K562 (cell line): Measurements from ENCODE around the gene FN1. TPM values are rescaled to one million over a fixed set of nuclear protein-coding genes. Genes with fewer than 3 reads are reported as not detected.

Experiments
- ATAC-seq: fragments of 200-7000 bp; cut with Tn5 transposase; 3 replicates; pipeline ENCODE4 v1.9.1; 2020; ENCODE audit warnings: moderate library complexity
- BruUV-seq: library from RNA; stranded (reverse); fragments of 400-500 nt; replicated peaks from 2 replicates; lab custom pipeline; 2021; lab: Mats Ljungman, UMichigan
- CTCF ChIA-PET: fragments of 300-600 bp; formaldehyde crosslinking; extraction: SDS; loops from one replicate; lab custom pipeline; 2021; ENCODE audit warnings: low intra/inter-chr PET ratio; lab: Yijun Ruan, JAX
- POLR2A ChIA-PET: fragments of 300-600, 350-650 bp; sonication (Branson Sonifier 250); formaldehyde crosslinking; extraction: SDS; loops from one replicate; lab custom pipeline; 2021; ENCODE audit warnings: antibody characterized with exemption, inconsistent platforms; lab: Yijun Ruan, JAX
- DNase-seq, 4 experiments: peaks; one replicate each; pipeline versions ENCODE4 v3.0.0 to v3.0.0-alpha.2; 2011 to 2018; ENCODE audit warnings: low spot score in 3 of 4, mixed read lengths in 3 of 4; ENCODE audit errors: extremely low read depth in 1 of 4
- FAIRE-seq: peaks from 2 replicates; lab custom pipeline; 2011; peaks lifted over from hg19 to GRCh38; lab: Jason Lieb, UNC
- H2AFZ ChIP-seq: 2 replicates; pipeline ENCODE4 v1.6.0; 2011; ENCODE audit warnings: low read depth, low read length, control low read depth, inconsistent platforms
- H3K27ac ChIP-seq: fragments of 200-600 bp; 3 replicates; pipeline ENCODE4 v1.8.0; 2011; ENCODE audit warnings: low read depth, mild to moderate bottlenecking, control low read depth, inconsistent platforms, low read length, moderate library complexity, mixed read lengths; ENCODE audit errors: extremely low read depth
- H3K27me3 ChIP-seq, 2 experiments: fragments of 300-600 bp in 1 of 2; 2 replicates in 1 of 2; 3 replicates in 1 of 2; pipeline versions ENCODE4 v1.6.0 to v1.8.0; 2011; ENCODE audit warnings: inconsistent platforms in 2 of 2, low read length in 2 of 2, mild to moderate bottlenecking in 1 of 2, mixed read lengths in 1 of 2, moderate library complexity in 1 of 2; ENCODE audit not compliant: control insufficient read depth in 2 of 2, insufficient read depth in 2 of 2
- H3K36me3 ChIP-seq: fragments of 300-600 bp; 3 replicates; pipeline ENCODE4 v1.8.0; 2011; ENCODE audit warnings: mild to moderate bottlenecking, low read length, inconsistent platforms; ENCODE audit not compliant: control insufficient read depth, insufficient read depth
- H3K4me1 ChIP-seq, 2 experiments: fragments of 200-600 bp in 1 of 2; replicated peaks in 1 of 2; 2 replicates in 1 of 2; 3 replicates in 1 of 2; pipeline versions ENCODE4 v1.5.1 to v1.8.0; 2011; ENCODE audit warnings: inconsistent platforms in 2 of 2, low read length in 2 of 2, mild to moderate bottlenecking in 1 of 2, mixed read lengths in 1 of 2, moderate library complexity in 1 of 2; ENCODE audit not compliant: control insufficient read depth in 2 of 2, insufficient read depth in 2 of 2
- H3K4me2 ChIP-seq: 2 replicates; pipeline ENCODE4 v1.6.1; 2011; ENCODE audit warnings: low read length, control low read depth, inconsistent platforms, mixed read lengths; ENCODE audit not compliant: insufficient read depth
- H3K4me3 ChIP-seq: fragments of 200-600 bp; sonication (generic), shearing (Covaris generic); 2 replicates; pipeline ENCODE4 v1.5.1; 2016; ENCODE audit warnings: control low read depth, inconsistent platforms
- H3K79me2 ChIP-seq: fragments of 200-600 bp; 3 replicates; pipeline ENCODE4 v1.8.0; 2011; ENCODE audit warnings: low read length, inconsistent platforms; ENCODE audit not compliant: control insufficient read depth, insufficient read depth
- H3K9ac ChIP-seq, 2 experiments: 2 replicates each; pipeline versions ENCODE4 v1.6.0 to v1.6.1; 2011; ENCODE audit warnings: low read depth in 2 of 2, low read length in 2 of 2, control low read depth in 1 of 2, inconsistent platforms in 1 of 2, mild to moderate bottlenecking in 1 of 2, mixed read lengths in 1 of 2; ENCODE audit not compliant: insufficient read depth in 1 of 2
- H3K9me1 ChIP-seq: one replicate; pipeline ENCODE4 v1.6.0; 2011; ENCODE audit warnings: inconsistent platforms, mild to moderate bottlenecking, low read length, moderate library complexity; ENCODE audit not compliant: control insufficient read depth, insufficient read depth
- H3K9me3 ChIP-seq: replicated peaks from 2 replicates; pipeline ENCODE4 v1.5.1; 2011; ENCODE audit warnings: low read depth, low read length, inconsistent platforms; ENCODE audit not compliant: control insufficient read depth, insufficient read depth
- H4K20me1 ChIP-seq: replicated peaks from 2 replicates; pipeline ENCODE4 v1.6.1; 2011; ENCODE audit warnings: low read length, inconsistent platforms, mixed read lengths; ENCODE audit not compliant: control insufficient read depth, insufficient read depth
- ARID3B ChIP-seq: fragments of 250-450 bp; sonication (Bioruptor Pico); IDR thresholded peaks from 2 replicates; pipeline ENCODE4 v1.4.0; 2020; ENCODE audit warnings: borderline replicate concordance
- CHD4 ChIP-seq: fragments of 200-600 bp; sonication (generic); IDR thresholded peaks from 3 replicates; pipeline ENCODE4 v1.6.1; 2012; ENCODE audit warnings: low read depth, mild to moderate bottlenecking, mixed read lengths, low read length, inconsistent platforms; ENCODE audit not compliant: insufficient read depth, insufficient replicate concordance, poor library complexity, severe bottlenecking
- POLR2H ChIP-seq: IDR thresholded peaks from 2 replicates; pipeline ENCODE4 v1.6.1; 2016; ENCODE audit warnings: missing genetic modification characterization, low read depth, mild to moderate bottlenecking, control low read depth, missing compliant biosample characterization, moderate library complexity
- SRSF3 ChIP-seq: fragments of 200-400 bp; formaldehyde crosslinking; IDR thresholded peaks from 2 replicates; pipeline ENCODE4 v1.6.1; 2016; ENCODE audit warnings: mild to moderate bottlenecking, low read length, moderate library complexity; ENCODE audit not compliant: insufficient read depth
- TGIF2 ChIP-seq: sonication (generic); formaldehyde crosslinking; IDR thresholded peaks from 2 replicates; pipeline ENCODE4 v1.8.1; 2022; ENCODE audit warnings: mild to moderate bottlenecking, missing genetic modification reagents, moderate library complexity
- ZNF274 ChIP-seq: IDR thresholded peaks from 2 replicates; pipeline ENCODE4 v1.6.1; 2011; ENCODE audit warnings: low read depth, mild to moderate bottlenecking, low read length, moderate library complexity, borderline replicate concordance
- WGBS: fragments of 100-300 bp; shearing (Covaris generic); methylation state at CpG from one replicate; pipeline ENCODE4 v1.1.6; 2016; ENCODE audit warnings: low coverage, mixed read lengths; ENCODE audit not compliant: insufficient coverage; ENCODE audit errors: missing lambda C conversion rate; 5-methylcytosine and 5-hydroxymethylcytosine counted together
- in situ Hi-C: fragments of 300-500 bp; cut with MboI; formaldehyde crosslinking; loops from 4 replicates; pipeline ENCODE4 v1.15.0; 2018; ENCODE audit warnings: inconsistent platforms, mixed read lengths
- intact Hi-C: fragments of 100-400 bp; cut with micrococcal nuclease; formaldehyde crosslinking; loops from 2 replicates; pipeline ENCODE4 v1.14.2; 2022
- polyA plus RNA-seq, 8 experiments: library from polyadenylated mRNA; depleted of rRNA in 4 of 8; stranded (reverse) in 5 of 8; unstranded in 3 of 8; fragments of >200 nt; fragmentation: Nextera tagmentation in 2 of 8; fragmentation: Illumina TruSeq in 1 of 8; extraction: Ambion mirVana in 2 of 8; extraction: Trizol in 1 of 8; gene quantifications; 2 replicates each; pipeline versions ENCODE4 v1.2.1 to v1.2.3, GENCODE V29; 2011 to 2014; ENCODE audit warnings: inconsistent platforms in 1 of 8, missing spikeins in 1 of 8
- total RNA-seq, 7 experiments: library from RNA; depleted of rRNA in 6 of 7; stranded (reverse); fragments of >200 nt in 6 of 7; fragmentation: Illumina TruSeq in 2 of 7; extraction: Trizol in 2 of 7; gene quantifications; 2 replicates each; pipeline versions ENCODE4 v1.2.1 to v1.2.3, GENCODE V29; 2011 to 2021; ENCODE audit warnings: low replicate concordance in 1 of 7
- TF ChIP-seq, protein P1 (sequence below): sonication (generic); formaldehyde crosslinking; IDR thresholded peaks from 2 replicates; pipeline ENCODE4 v1.8.1; 2023; ENCODE audit warnings: mild to moderate bottlenecking, missing genetic modification reagents

The FN1 gene
- total and polyA plus RNA-seq, 9 of the 15 experiments (the other 6 are each of a cell fraction or from before 2014, with no cell fraction given) = 7.4 to 19.1 (median 11.2) TPM

DNA sequence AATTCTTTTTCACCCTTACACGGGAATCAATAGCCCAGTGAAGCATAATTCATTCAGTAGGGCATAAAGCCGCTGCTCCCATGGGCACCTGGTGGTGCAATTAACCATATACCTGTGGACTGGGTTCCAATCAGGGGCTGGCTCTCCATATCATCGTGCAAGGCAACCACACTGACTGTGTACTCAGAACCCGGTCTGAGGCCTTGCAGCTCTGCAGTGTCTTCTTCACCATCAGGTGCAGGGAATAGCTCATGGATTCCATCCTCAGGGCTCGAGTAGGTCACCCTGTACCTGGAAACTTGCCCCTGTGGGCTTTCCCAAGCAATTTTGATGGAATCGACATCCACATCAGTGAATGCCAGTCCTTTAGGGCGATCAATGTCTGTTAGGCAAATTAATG lies 55.2 kb downstream of the FN1 start:
- no peaks in the 10 kb centered on the region for H4K20me1 ChIP-seq
- no TSS peak for BruUV-seq
- FAIRE-seq = no peak
- no peaks in the 10 kb centered on the region for H3K9me1 ChIP-seq
- ChIA-PET POLR2A (no interaction called here), CTCF (no interaction called here)
- H3K4me3 ChIP-seq = no peak overlapping the region
- H3K9ac ChIP-seq = no peak overlapping the region
- TF ChIP-seq SRSF3 (no peak), CHD4 (no peak), POLR2H (no peak), ZNF274 (no peak), ARID3B (CRISPR knock-in tag) (no peak), TGIF2 (CRISPR knock-in tag) (no peak)
- TF ChIP-seq, protein P1, sequence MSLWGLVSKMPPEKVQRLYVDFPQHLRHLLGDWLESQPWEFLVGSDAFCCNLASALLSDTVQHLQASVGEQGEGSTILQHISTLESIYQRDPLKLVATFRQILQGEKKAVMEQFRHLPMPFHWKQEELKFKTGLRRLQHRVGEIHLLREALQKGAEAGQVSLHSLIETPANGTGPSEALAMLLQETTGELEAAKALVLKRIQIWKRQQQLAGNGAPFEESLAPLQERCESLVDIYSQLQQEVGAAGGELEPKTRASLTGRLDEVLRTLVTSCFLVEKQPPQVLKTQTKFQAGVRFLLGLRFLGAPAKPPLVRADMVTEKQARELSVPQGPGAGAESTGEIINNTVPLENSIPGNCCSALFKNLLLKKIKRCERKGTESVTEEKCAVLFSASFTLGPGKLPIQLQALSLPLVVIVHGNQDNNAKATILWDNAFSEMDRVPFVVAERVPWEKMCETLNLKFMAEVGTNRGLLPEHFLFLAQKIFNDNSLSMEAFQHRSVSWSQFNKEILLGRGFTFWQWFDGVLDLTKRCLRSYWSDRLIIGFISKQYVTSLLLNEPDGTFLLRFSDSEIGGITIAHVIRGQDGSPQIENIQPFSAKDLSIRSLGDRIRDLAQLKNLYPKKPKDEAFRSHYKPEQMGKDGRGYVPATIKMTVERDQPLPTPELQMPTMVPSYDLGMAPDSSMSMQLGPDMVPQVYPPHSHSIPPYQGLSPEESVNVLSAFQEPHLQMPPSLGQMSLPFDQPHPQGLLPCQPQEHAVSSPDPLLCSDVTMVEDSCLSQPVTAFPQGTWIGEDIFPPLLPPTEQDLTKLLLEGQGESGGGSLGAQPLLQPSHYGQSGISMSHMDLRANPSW = no peak
- in situ Hi-C loops = no loop called here
- intact Hi-C loops = no loop called here
- no peak overlapping the region for H3K4me2 ChIP-seq
- no peaks in the 10 kb centered on the region for H3K79me2 ChIP-seq
- no peak for DNase-seq
- H3K27me3 ChIP-seq = no peaks in the 10 kb centered on the region
- WGBS = 53% methylated on average over 7 of the region's 7 CpGs
- H2AFZ ChIP-seq = no peak overlapping the region
- H3K27ac ChIP-seq = no peak overlapping the region
- no peaks in the 10 kb centered on the region for H3K4me1 ChIP-seq
- peaks cover 5% of the 10 kb centered on the region; the same call in 2 of the 3 replicates for H3K36me3 ChIP-seq
- ATAC-seq = no peak
- no peaks in the 10 kb centered on the region for H3K9me3 ChIP-seq
